LNCAP (cell line): Measurements from ENCODE around the gene EHF.

Experiments
- CTCF ChIP-seq: fragments of 450-650 bp; IDR thresholded peaks from 2 replicates; pipeline ENCODE4 v1.5.1; 2017; ENCODE audit warnings: mild to moderate bottlenecking

The EHF gene

DNA sequence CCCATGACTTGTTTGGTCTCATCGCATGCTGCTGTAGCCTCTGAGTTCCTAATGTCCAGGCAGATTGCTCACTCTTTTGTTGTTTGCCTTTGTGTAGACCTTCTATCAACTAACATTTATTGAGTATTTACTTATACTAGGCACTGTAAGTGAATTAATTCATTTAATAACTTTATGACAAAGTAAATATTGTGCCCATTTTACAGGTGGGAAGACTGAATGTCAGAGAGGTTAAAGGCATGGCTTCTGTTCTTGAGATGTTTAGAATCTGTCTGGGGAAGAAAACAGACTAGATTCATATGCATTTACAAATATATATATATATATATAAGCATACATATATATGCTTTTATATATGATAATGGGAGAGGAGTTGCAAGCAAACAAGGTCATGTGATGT is 27.1 kb downstream of the EHF start:
- no peak for TF ChIP-seq CTCF

- TF ChIP-seq CTCF, result no peak
These were observed 28.7 kb downstream of the EHF start for GRCh38 chr11:34649597-34649996.

GRCh38 chr11:34650528-34650927 is 29.6 kb downstream of the EHF start:
- TF ChIP-seq CTCF, result no peak

GRCh38 chr11:34651551-34651950 is 30.7 kb downstream of the EHF start:
- no peak for TF ChIP-seq CTCF

DNA sequence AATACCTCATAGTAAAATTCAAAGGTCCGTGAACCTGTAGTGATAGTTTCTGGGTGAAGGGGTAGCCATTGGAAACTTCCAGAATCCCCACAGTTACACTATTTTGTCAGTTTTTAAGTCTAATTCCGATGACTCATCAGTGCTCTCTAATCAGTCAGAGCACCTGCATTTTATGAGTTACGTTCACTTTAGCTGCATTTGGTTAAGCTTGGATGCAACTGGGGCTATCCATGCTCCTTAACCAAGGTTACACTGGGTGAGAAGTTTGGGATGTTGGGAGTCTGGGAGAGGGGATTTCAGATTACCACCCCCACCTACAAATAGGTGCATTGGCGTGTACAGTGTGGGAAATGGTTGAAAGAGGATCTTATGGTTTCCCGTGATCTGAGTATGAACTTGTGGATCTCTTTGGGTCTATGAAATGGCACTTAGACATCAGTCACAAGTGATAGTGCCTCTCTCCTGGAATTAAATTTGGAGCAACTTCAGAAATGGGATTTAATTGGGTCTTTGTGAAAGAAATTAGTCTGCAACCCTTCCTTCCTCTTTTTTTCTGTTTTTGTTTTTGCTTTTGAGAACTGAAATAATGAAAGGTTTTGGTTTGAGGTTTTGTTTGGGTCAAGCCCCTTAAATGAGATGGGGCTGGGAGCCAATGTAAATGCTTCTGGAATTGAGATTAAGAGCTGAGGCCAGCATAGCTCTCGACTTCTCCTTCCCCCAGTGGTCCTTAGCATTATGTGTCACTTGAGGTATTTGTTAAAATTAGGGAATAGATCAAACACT is 31.5 kb downstream of the EHF start:
- no peak for TF ChIP-seq CTCF

DNA sequence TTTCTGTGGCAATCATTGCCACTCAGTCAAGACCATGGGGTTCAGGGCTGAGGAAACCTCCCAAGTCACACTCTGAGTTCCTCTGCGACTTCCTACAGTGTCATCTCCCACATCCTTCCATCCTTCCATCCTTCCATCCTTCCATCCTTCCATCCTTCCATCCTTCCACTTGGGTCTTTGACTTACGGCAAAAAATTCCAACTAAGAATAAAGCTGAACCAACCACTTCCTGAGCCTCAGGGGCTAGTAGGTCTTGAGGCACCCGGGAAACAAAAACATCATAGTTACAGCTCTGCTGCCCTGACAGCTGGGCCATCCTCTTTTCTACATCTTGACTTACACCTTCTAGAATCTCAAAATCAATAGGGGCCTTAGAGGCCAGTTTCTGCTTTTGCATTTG is 32.1 kb downstream of the EHF start:
- no peak for TF ChIP-seq CTCF

GRCh38 chr11:34653851-34654482 is 33.1 kb downstream of the EHF start:
- TF ChIP-seq CTCF, result no peak
